Activated CD8-positive, alpha-beta memory T cell treated with anti-CD3 and anti-CD28 coated beads, Interleukin-2, amount 10 ng/mL, durations not matched to agents 7 days and 5 days (primary cell): Measurements from ENCODE around the gene TNS1. TPM values are rescaled to one million over a fixed set of nuclear protein-coding genes. Genes with fewer than 3 reads are reported as not detected.

Experiments used
- ATAC-seq: fragments of 150-1000 bp; cut with Tn5 transposase; one replicate; pipeline ENCODE4 v1.10.0; 2021; ENCODE audit warnings: moderate library complexity
- CTCF ChIA-PET: fragments of 350-600 bp; sonication (Branson Sonifier 250); formaldehyde crosslinking; loops from one replicate; lab custom pipeline; 2021; ENCODE audit warnings: antibody characterized with exemption; lab: Charles Lee
- DNase-seq: peaks from one replicate; pipeline ENCODE4 v3.0.0-alpha.2; 2020
- H3K27ac Mint-ChIP-seq: one replicate; pipeline ENCODE4 v1.8.0; 2021; ENCODE audit warnings: mild to moderate bottlenecking, mixed read lengths
- H3K27me3 Mint-ChIP-seq: one replicate; pipeline ENCODE4 v1.8.0; 2021; ENCODE audit warnings: mixed read lengths
- H3K36me3 Mint-ChIP-seq: one replicate; pipeline ENCODE4 v1.8.0; 2021; ENCODE audit warnings: mild to moderate bottlenecking, mixed read lengths
- H3K4me1 Mint-ChIP-seq: one replicate; pipeline ENCODE4 v1.8.0; 2021; ENCODE audit warnings: mixed read lengths
- H3K4me3 Mint-ChIP-seq: one replicate; pipeline ENCODE4 v1.8.0; 2021; ENCODE audit warnings: mild to moderate bottlenecking, moderate library complexity, mixed read lengths
- H3K9me3 Mint-ChIP-seq: one replicate; pipeline ENCODE4 v1.8.0; 2022; ENCODE audit warnings: low read depth, mixed read lengths
- total RNA-seq, 2 experiments: library from RNA; stranded (reverse); gene quantifications; one replicate each; pipeline ENCODE4 v1.2.3, GENCODE V29; 2021

The TNS1 gene
- total RNA-seq, 2 experiments from 2014 or later = 1.4 to 4.4 TPM

- peaks cover 44% of the 10 kb centered on the region for H3K27me3 Mint-ChIP-seq
- CTCF ChIA-PET = interaction anchor here (1.0 kb wide), 1 partner anchor 16 kb away, joined by 4 read pairs; no protein-coding TSS in a partner anchor
- no peak overlapping the region for H3K4me3 Mint-ChIP-seq
- DNase-seq = no peak
- no peaks in the 10 kb centered on the region for H3K36me3 Mint-ChIP-seq
- H3K27ac Mint-ChIP-seq = no peak overlapping the region
- no peaks in the 10 kb centered on the region for H3K9me3 Mint-ChIP-seq
- H3K4me1 Mint-ChIP-seq = peaks cover 4% of the 10 kb centered on the region
- ATAC-seq = no peak
Observed at GRCh38 chr2:218009231-218009630, 6.4 kb upstream of the TNS1 start.

DNA sequence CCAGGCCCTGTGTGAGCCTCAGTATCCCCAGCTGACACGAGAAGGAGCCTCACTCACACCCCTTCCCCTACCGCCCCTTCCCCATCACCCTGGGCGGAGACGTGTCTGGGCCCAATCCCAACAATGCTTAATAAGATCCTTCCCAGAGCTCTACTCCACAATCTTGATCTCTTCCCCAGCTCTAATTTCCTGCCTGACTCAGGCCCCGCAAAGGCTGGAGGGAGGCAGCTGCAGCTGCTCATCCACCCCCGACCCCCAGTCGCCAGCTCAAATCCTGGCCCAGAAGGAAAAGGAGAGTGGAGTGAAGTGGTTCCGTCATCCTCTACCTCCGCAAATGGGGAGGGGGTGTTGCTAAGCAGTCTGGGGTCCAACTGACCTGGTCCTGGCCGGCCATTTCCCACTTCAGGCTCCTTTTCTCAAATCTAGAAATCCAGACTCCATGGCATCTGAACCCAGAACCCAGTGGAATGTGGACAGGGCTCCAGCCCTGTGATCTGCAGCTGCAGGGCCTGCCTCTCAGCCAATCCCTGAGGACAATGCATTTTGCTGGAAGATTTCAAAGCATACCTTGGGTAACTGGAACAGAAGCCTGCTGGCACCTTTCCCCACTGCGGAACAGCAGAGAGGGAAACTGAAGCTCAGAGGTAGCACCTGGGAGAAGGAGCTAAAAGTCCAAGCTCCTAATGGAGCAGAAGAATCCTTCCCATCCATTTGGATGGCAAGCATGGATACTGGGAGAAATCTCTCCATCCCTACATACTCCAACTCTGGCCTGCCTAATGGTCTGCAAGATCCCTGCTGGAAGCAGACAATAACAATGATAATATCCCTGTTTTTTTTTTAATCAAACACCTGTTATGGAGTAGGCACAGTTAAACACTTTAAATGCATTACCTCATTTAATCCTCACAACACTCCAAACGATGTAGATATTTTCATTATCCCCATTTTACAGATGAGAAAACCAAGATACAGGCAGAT lies 5.6 kb upstream of the TNS1 start:
- no peaks in the 10 kb centered on the region for H3K36me3 Mint-ChIP-seq
- H3K9me3 Mint-ChIP-seq = no peaks in the 10 kb centered on the region
- CTCF ChIA-PET = interaction anchor here (1.0 to 2.2 kb wide), 3 partner anchors 14 to 122 kb away, joined by 4 to 8 read pairs (median 5); no protein-coding TSS in a partner anchor
- no peak overlapping the region for H3K4me3 Mint-ChIP-seq
- no peak for ATAC-seq
- H3K4me1 Mint-ChIP-seq = peaks cover 4% of the 10 kb centered on the region
- no peak overlapping the region for H3K27ac Mint-ChIP-seq
- DNase-seq = no peak
- peaks cover 41% of the 10 kb centered on the region for H3K27me3 Mint-ChIP-seq

DNA sequence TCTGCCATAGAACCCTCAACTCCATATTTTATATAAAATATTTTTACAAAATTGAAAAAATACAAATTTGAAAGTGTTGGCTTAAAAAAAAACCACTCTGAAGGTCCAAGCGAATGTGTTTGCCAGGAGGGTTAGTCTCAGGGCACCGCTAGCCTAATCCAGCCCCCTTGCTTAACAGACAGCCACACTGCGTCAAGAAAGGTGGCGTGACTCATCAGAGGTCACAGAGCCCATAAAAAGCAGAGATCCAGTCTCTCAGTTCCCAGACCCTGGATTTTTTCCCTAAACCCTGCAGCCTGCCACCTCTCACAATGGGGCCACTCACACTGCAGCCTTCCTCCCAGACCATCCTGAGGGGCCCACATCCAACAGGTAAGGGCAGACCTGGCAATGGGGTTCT lies 3.9 kb upstream of the TNS1 start:
- CTCF ChIA-PET = interaction anchor here (0.7 to 2.2 kb wide), 2 partner anchors 13 to 27 kb away, joined by 3 to 8 read pairs; no protein-coding TSS in a partner anchor
- DNase-seq (no peak), ATAC-seq (no peak)
- Mint-ChIP-seq H3K4me1 (peaks cover 4% of the 10 kb centered on the region), H3K27ac (no peak overlapping the region), H3K36me3 (no peaks in the 10 kb centered on the region), H3K4me3 (no peak overlapping the region), H3K9me3 (no peaks in the 10 kb centered on the region), H3K27me3 (peaks cover 30% of the 10 kb centered on the region)

- H3K4me3 Mint-ChIP-seq = no peak overlapping the region
- no peak overlapping the region for H3K27ac Mint-ChIP-seq
- no peaks in the 10 kb centered on the region for H3K36me3 Mint-ChIP-seq
- no peak for DNase-seq
- peaks cover 2% of the 10 kb centered on the region for H3K4me1 Mint-ChIP-seq
- H3K9me3 Mint-ChIP-seq = no peaks in the 10 kb centered on the region
- CTCF ChIA-PET = interaction anchor here (1.1 kb wide), 1 partner anchor 216 kb away, joined by 3 read pairs; no protein-coding TSS in a partner anchor
- no peak for ATAC-seq
- H3K27me3 Mint-ChIP-seq = peaks cover 22% of the 10 kb centered on the region
Observed at GRCh38 chr2:218005486-218005885, 2.7 kb upstream of the TNS1 start.

GRCh38 chr2:218005028-218005427 lies 2.2 kb upstream of the TNS1 start:
- no peak for DNase-seq
- ATAC-seq = no peak

GRCh38 chr2:218003981-218004419 lies 1.2 kb upstream of the TNS1 start:
- CTCF ChIA-PET = interaction anchor here (1.1 kb wide), 1 partner anchor 31 kb away, joined by 3 read pairs; no protein-coding TSS in a partner anchor
- peaks cover 14% of the 10 kb centered on the region for H3K27me3 Mint-ChIP-seq
- no peak for DNase-seq
- H3K9me3 Mint-ChIP-seq = no peaks in the 10 kb centered on the region
- ATAC-seq = no peak
- H3K4me3 Mint-ChIP-seq = no peak overlapping the region
- H3K4me1 Mint-ChIP-seq = no peaks in the 10 kb centered on the region
- no peaks in the 10 kb centered on the region for H3K36me3 Mint-ChIP-seq
- H3K27ac Mint-ChIP-seq = no peak overlapping the region

More at GRCh38 chr2:218005028-218005427, 2.2 kb upstream of the TNS1 start:
- CTCF ChIA-PET = interaction anchor here (1.1 kb wide), 2 partner anchors 30 to 216 kb away, joined by 3 read pairs; no protein-coding TSS in a partner anchor
- Mint-ChIP-seq H3K4me1 (peaks cover 2% of the 10 kb centered on the region), H3K36me3 (no peaks in the 10 kb centered on the region), H3K27ac (no peak overlapping the region), H3K4me3 (no peak overlapping the region), H3K27me3 (peaks cover 22% of the 10 kb centered on the region), H3K9me3 (no peaks in the 10 kb centered on the region)

DNA sequence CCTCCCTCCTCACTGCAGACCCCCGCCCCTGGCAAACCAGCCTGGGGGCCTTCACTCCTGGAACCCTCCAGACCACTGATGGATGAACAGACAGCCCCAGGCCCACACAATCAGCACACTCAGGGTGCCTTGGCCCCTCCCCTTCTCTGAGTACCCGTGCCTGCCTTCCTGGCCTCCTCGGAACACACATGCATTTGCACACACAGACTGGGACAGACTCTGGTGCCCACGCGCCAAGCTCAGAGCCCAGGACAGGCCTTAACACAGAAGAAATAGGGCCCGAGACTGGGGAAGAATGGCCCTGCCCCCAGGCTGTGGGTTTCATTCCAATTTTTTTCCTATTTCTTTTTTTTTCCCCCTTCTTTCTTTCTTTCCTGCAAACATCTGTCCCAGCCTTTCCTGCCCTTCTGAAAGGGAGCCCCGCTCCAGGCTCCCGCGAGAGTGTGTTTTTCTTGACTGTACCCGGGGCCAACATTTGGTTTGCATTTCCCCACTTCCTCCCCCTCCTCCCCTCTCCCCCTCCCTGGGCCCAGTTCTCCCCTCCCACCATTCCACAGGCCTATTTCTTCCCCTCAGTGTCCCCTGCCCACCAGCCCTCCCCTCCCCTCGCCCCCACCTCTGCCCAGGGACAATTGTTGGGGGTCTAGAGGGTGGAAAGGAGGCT lies 618 bp upstream of the TNS1 start:
- no peak overlapping the region for H3K4me3 Mint-ChIP-seq
- CTCF ChIA-PET = interaction anchor here (1.1 kb wide), 1 partner anchor 10 kb away, joined by 4 read pairs; no protein-coding TSS in a partner anchor
- H3K27ac Mint-ChIP-seq = no peak overlapping the region
- ATAC-seq = no peak
- no peak for DNase-seq
- peaks cover 8% of the 10 kb centered on the region for H3K27me3 Mint-ChIP-seq
- H3K4me1 Mint-ChIP-seq = no peaks in the 10 kb centered on the region
- H3K9me3 Mint-ChIP-seq = no peaks in the 10 kb centered on the region
- H3K36me3 Mint-ChIP-seq = no peaks in the 10 kb centered on the region

- Mint-ChIP-seq H3K4me3 (no peak overlapping the region), H3K4me1 (no peaks in the 10 kb centered on the region), H3K36me3 (no peaks in the 10 kb centered on the region), H3K9me3 (no peaks in the 10 kb centered on the region), H3K27ac (no peak overlapping the region), H3K27me3 (peaks cover 3% of the 10 kb centered on the region)
- CTCF ChIA-PET = interaction anchor here (1.1 kb wide), 1 partner anchor 9 kb away, joined by 4 read pairs; no protein-coding TSS in a partner anchor
- DNase-seq = no peak
- ATAC-seq = no peak
Observed at GRCh38 chr2:218002143-218002844, 501 bp downstream of the TNS1 start.

- no peaks in the 10 kb centered on the region for H3K4me1 Mint-ChIP-seq
- H3K36me3 Mint-ChIP-seq = no peaks in the 10 kb centered on the region
- H3K4me3 Mint-ChIP-seq = no peak overlapping the region
- no peak overlapping the region for H3K27ac Mint-ChIP-seq
- H3K9me3 Mint-ChIP-seq = no peaks in the 10 kb centered on the region
- DNase-seq (no peak), ATAC-seq (no peak)
- H3K27me3 Mint-ChIP-seq = peaks cover 3% of the 10 kb centered on the region
- CTCF ChIA-PET = no interaction called here
Observed at GRCh38 chr2:218001629-218002028, 1.2 kb downstream of the TNS1 start.

GRCh38 chr2:218000136-218000535 lies 2.7 kb downstream of the TNS1 start:
- peaks cover 3% of the 10 kb centered on the region for H3K27me3 Mint-ChIP-seq
- no peaks in the 10 kb centered on the region for H3K9me3 Mint-ChIP-seq
- CTCF ChIA-PET = no interaction called here
- H3K4me3 Mint-ChIP-seq = no peak overlapping the region
- no peaks in the 10 kb centered on the region for H3K36me3 Mint-ChIP-seq
- DNase-seq (no peak), ATAC-seq (no peak)
- H3K27ac Mint-ChIP-seq = no peak overlapping the region
- H3K4me1 Mint-ChIP-seq = no peaks in the 10 kb centered on the region

DNA sequence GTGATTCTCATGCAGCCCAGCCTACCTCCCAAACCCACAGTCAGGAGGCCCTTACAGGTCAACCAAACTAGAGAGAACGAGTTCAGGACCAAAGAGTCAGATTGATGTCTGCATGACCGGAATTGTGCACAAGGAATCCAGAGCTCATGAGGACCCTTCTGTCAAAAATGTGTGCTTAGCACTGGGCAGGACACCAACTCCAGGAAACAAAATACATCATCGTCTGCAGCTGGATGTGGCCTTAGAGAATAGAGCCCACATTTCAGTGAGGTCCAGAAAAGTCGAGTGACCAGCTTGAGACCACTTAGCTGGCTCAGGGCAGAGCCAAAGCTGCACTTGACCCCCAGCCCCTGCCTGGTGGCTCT lies 3.2 kb downstream of the TNS1 start:
- ATAC-seq (no peak), DNase-seq (no peak)
- H3K27me3 Mint-ChIP-seq = peaks cover 3% of the 10 kb centered on the region
- H3K4me1 Mint-ChIP-seq = no peaks in the 10 kb centered on the region
- CTCF ChIA-PET = interaction anchor here (1.1 kb wide), 1 partner anchor 12 kb away, joined by 3 read pairs; no protein-coding TSS in a partner anchor
- H3K36me3 Mint-ChIP-seq = no peaks in the 10 kb centered on the region
- no peak overlapping the region for H3K27ac Mint-ChIP-seq
- no peak overlapping the region for H3K4me3 Mint-ChIP-seq
- H3K9me3 Mint-ChIP-seq = no peaks in the 10 kb centered on the region

GRCh38 chr2:217998926-217999594 lies 3.7 kb downstream of the TNS1 start:
- no peak overlapping the region for H3K27ac Mint-ChIP-seq
- H3K9me3 Mint-ChIP-seq = no peaks in the 10 kb centered on the region
- CTCF ChIA-PET = interaction anchor here (1.1 to 1.9 kb wide), 2 partner anchors 11 to 214 kb away, joined by 3 to 5 read pairs; no protein-coding TSS in a partner anchor
- no peaks in the 10 kb centered on the region for H3K36me3 Mint-ChIP-seq
- no peaks in the 10 kb centered on the region for H3K4me1 Mint-ChIP-seq
- H3K4me3 Mint-ChIP-seq = no peak overlapping the region
- ATAC-seq (no peak), DNase-seq (no peak)
- peaks cover 3% of the 10 kb centered on the region for H3K27me3 Mint-ChIP-seq
